ENCODE results near the gene RREB1. TPM values are rescaled to one million over a fixed set of nuclear protein-coding genes. Genes with fewer than 3 reads are reported as not detected.
A peak's percentile ranks its signal among the peaks of the same experiment; 100 is the strongest.

Gene RREB1
- total RNA-seq, 5 donors from 2014 or later (not counting 1 experiment from before 2014, with no cell fraction given), result 38.1 to 50.1 (median 39.6) TPM

DNA sequence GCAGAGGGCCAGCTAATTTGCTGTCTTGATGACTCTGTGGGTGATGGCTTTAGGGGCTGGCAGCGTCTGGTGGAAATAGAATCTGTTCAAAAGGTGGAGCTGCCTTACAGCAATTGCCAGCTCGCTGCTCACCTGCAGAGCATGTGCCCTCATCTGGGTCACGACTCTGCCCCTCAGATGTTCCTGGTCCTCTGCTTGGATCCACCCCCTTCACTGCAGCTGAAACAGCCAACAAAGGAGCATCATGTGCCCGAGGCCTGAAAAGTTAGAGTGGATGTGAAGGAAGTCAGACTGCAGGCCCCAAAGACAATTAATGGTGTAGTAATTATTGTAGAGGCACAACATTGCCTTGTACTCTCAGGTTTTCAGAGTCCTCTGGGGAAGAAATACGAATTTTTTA is 19.9 kb downstream of the RREB1 start:
- H3K9me3 Mint-ChIP-seq, result no peaks in the 10 kb centered on the region
- Histone ChIP-seq H3K27ac (ENCODE audit: low read length) (no peak overlapping the region), H3K9me3 (no peaks in the 10 kb centered on the region), H3K36me3 (ENCODE audit: control insufficient read depth in 2 of 2, extremely low read depth in 1 of 2, insufficient read depth in 1 of 2, low read length in 1 of 2) (no peaks in the 10 kb centered on the region), H3K27me3 (replicated peaks in 1 of 2; ENCODE audit: control insufficient read depth in 2 of 2, extremely low read depth in 1 of 2, insufficient read depth in 2 of 2, low read length in 1 of 2) (no peaks in the 10 kb centered on the region), H3K4me1 (ENCODE audit: control insufficient read depth in 1 of 2, extremely low read depth in 1 of 2, insufficient read depth in 2 of 2, low read length in 2 of 2) (peaks cover 31 to 40% of the 10 kb centered on the region in 2 experiments), H3K4me3 (ENCODE audit: control insufficient read depth in 1 of 2, extremely low read depth in 1 of 2, low read length in 1 of 2) (no peak overlapping the region)
- peak overlapping the region; percentile 75 to 90 for H3K27ac Mint-ChIP-seq
- ChIA-PET POLR2A (interaction anchor here in 1 of 2 donors (0.6 to 1.0 kb wide), 2 partner anchors 11 to 19 kb away, joined by 3 to 5 read pairs; no protein-coding TSS in a partner anchor), CTCF (no interaction called here)
- H3K27me3 Mint-ChIP-seq, result no peaks in the 10 kb centered on the region
- H3K4me3 Mint-ChIP-seq, result peak overlapping the region in 1 of 3 donors; percentile 77
- DNase-seq (no peak), ATAC-seq (replicated peaks in 1 of 4) (peak in 1 of 4 experiments; percentile 26)
- H3K4me1 Mint-ChIP-seq, result peaks cover 85 to 89% (median 86%) of the 10 kb centered on the region in 3 donors
- no CpG with 5 or more reads among the region's 5 CpGs for WGBS (ENCODE audit: insufficient coverage)
- peaks cover 28% of the 10 kb centered on the region for H3K36me3 Mint-ChIP-seq

DNA sequence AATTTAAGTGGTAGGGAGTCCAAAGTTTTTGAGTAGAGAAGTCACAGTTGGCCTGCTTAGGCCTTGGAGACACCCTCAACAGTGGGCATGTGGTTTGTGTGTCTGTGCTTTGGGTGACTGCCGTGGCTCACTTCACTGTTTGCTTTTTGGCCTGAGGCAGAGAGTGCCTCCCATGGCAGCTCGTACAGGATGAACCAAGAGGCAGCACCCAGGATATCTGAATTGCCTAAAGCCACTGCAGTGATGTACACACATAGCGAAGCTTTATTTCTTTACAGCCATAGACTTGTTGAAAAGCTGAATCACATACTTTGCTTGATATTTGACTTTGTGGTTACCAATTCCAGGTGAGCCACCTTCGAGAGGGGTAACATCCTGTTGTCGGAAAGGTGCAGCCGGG is 21.6 kb downstream of the RREB1 start:
- Mint-ChIP-seq H3K27me3 (no peaks in the 10 kb centered on the region), H3K9me3 (no peaks in the 10 kb centered on the region), H3K4me1 (peaks cover 85 to 88% (median 87%) of the 10 kb centered on the region in 3 donors), H3K4me3 (peak overlapping the region in 1 of 3 donors; percentile 77), H3K36me3 (peaks cover 27% of the 10 kb centered on the region), H3K27ac (peak overlapping the region; percentile 88 to 90)
- ChIA-PET POLR2A (interaction anchor here in 1 of 2 donors (0.7 to 0.9 kb wide), 2 partner anchors 8 to 45 kb away, joined by 4 read pairs; no protein-coding TSS in a partner anchor), CTCF (interaction anchor here (0.6 to 1.3 kb wide), 3 partner anchors 9 to 107 kb away, joined by 3 to 4 read pairs (median 3); no protein-coding TSS in a partner anchor)
- peak; percentile 56 to 69 (median 63) for ATAC-seq (replicated peaks in 1 of 4)
- Histone ChIP-seq H3K36me3 (ENCODE audit: control insufficient read depth in 2 of 2, extremely low read depth in 1 of 2, insufficient read depth in 1 of 2, low read length in 1 of 2) (no peaks in the 10 kb centered on the region), H3K4me3 (ENCODE audit: control insufficient read depth in 1 of 2, extremely low read depth in 1 of 2, low read length in 1 of 2) (no peak overlapping the region), H3K9me3 (no peaks in the 10 kb centered on the region), H3K4me1 (ENCODE audit: control insufficient read depth in 1 of 2, extremely low read depth in 1 of 2, insufficient read depth in 2 of 2, low read length in 2 of 2) (peaks cover 36 to 50% of the 10 kb centered on the region in 2 experiments), H3K27me3 (replicated peaks in 1 of 2; ENCODE audit: control insufficient read depth in 2 of 2, extremely low read depth in 1 of 2, insufficient read depth in 2 of 2, low read length in 1 of 2) (no peaks in the 10 kb centered on the region), H3K27ac (ENCODE audit: low read length) (no peak overlapping the region)
- 64% methylated on average over 4 of the region's 6 CpGs for WGBS (ENCODE audit: insufficient coverage)
- no peak for DNase-seq

- ChIA-PET POLR2A (interaction anchor here in 1 of 2 donors (0.7 kb wide), 1 partner anchor 45 kb away, joined by 4 read pairs; no protein-coding TSS in a partner anchor), CTCF (interaction anchor here (0.6 to 1.3 kb wide), 2 partner anchors 8 to 121 kb away, joined by 4 to 12 read pairs; no protein-coding TSS in a partner anchor)
- Histone ChIP-seq H3K36me3 (ENCODE audit: control insufficient read depth in 2 of 2, extremely low read depth in 1 of 2, insufficient read depth in 1 of 2, low read length in 1 of 2) (no peaks in the 10 kb centered on the region), H3K4me1 (ENCODE audit: control insufficient read depth in 1 of 2, extremely low read depth in 1 of 2, insufficient read depth in 2 of 2, low read length in 2 of 2) (peaks cover 36 to 52% of the 10 kb centered on the region in 2 experiments), H3K9me3 (no peaks in the 10 kb centered on the region), H3K27me3 (replicated peaks in 1 of 2; ENCODE audit: control insufficient read depth in 2 of 2, extremely low read depth in 1 of 2, insufficient read depth in 2 of 2, low read length in 1 of 2) (no peaks in the 10 kb centered on the region), H3K4me3 (ENCODE audit: control insufficient read depth in 1 of 2, extremely low read depth in 1 of 2, low read length in 1 of 2) (no peak overlapping the region), H3K27ac (ENCODE audit: low read length) (peak overlapping the region; percentile 14)
- no peaks in the 10 kb centered on the region for H3K27me3 Mint-ChIP-seq
- H3K4me1 Mint-ChIP-seq, result peaks cover 79 to 86% (median 85%) of the 10 kb centered on the region in 3 donors
- H3K9me3 Mint-ChIP-seq, result no peaks in the 10 kb centered on the region
- H3K27ac Mint-ChIP-seq, result peak overlapping the region; percentile 88 to 90
- peak in 3 of 4 experiments; percentile 8 to 26 (median 23) for ATAC-seq (replicated peaks in 1 of 4)
- H3K36me3 Mint-ChIP-seq, result peaks cover 27% of the 10 kb centered on the region
- peak overlapping the region in 1 of 3 donors; percentile 77 for H3K4me3 Mint-ChIP-seq
- DNase-seq, result peak in 2 of 35 experiments; percentile 18 to 20
- WGBS (ENCODE audit: insufficient coverage), result 95% methylated on average over 4 of the region's 9 CpGs
Observed at GRCh38 chr6:7129784-7130569, 22.2 kb downstream of the RREB1 start.

GRCh38 chr6:7131390-7131789 is 23.6 kb downstream of the RREB1 start:
- 100% methylated on average over 1 of the region's 3 CpGs for WGBS (ENCODE audit: insufficient coverage)

GRCh38 chr6:7132398-7133035 is 24.8 kb downstream of the RREB1 start:
- Mint-ChIP-seq H3K27ac (peak overlapping the region in 1 of 2 donors; percentile 40), H3K36me3 (peaks cover 19% of the 10 kb centered on the region), H3K4me3 (peak overlapping the region in 1 of 3 donors; percentile 19), H3K27me3 (no peaks in the 10 kb centered on the region), H3K4me1 (peaks cover 72 to 88% (median 83%) of the 10 kb centered on the region in 3 donors), H3K9me3 (no peaks in the 10 kb centered on the region)
- ChIA-PET POLR2A (no interaction called here), CTCF (interaction anchor here (0.6 to 0.7 kb wide), 3 partner anchors 14 to 168 kb away, joined by 3 to 5 read pairs (median 3); no protein-coding TSS in a partner anchor)
- H3K4me1 ChIP-seq (ENCODE audit: control insufficient read depth in 1 of 2, extremely low read depth in 1 of 2, insufficient read depth in 2 of 2, low read length in 2 of 2), result peaks cover 51 to 70% of the 10 kb centered on the region in 2 experiments
- no peak overlapping the region for H3K27ac ChIP-seq (ENCODE audit: low read length)
- no peaks in the 10 kb centered on the region for H3K27me3 ChIP-seq (replicated peaks in 1 of 2; ENCODE audit: control insufficient read depth in 2 of 2, extremely low read depth in 1 of 2, insufficient read depth in 2 of 2, low read length in 1 of 2)
- H3K4me3 ChIP-seq (ENCODE audit: control insufficient read depth in 1 of 2, extremely low read depth in 1 of 2, low read length in 1 of 2), result no peak overlapping the region
- ATAC-seq (replicated peaks in 1 of 4) (no peak), DNase-seq (no peak)
- 100% methylated on average over 3 of the region's 8 CpGs for WGBS (ENCODE audit: insufficient coverage)
- no peaks in the 10 kb centered on the region for H3K9me3 ChIP-seq
- H3K36me3 ChIP-seq (ENCODE audit: control insufficient read depth in 2 of 2, extremely low read depth in 1 of 2, insufficient read depth in 1 of 2, low read length in 1 of 2), result no peaks in the 10 kb centered on the region

More at GRCh38 chr6:7131390-7131789, 23.6 kb downstream of the RREB1 start:
- H3K4me1 Mint-ChIP-seq, result peaks cover 73 to 88% (median 84%) of the 10 kb centered on the region in 3 donors
- H3K27me3 Mint-ChIP-seq, result no peaks in the 10 kb centered on the region
- H3K27ac ChIP-seq (ENCODE audit: low read length), result no peak overlapping the region
- H3K9me3 Mint-ChIP-seq, result no peaks in the 10 kb centered on the region
- no peaks in the 10 kb centered on the region for H3K27me3 ChIP-seq (replicated peaks in 1 of 2; ENCODE audit: control insufficient read depth in 2 of 2, extremely low read depth in 1 of 2, insufficient read depth in 2 of 2, low read length in 1 of 2)
- H3K4me3 Mint-ChIP-seq, result no peak overlapping the region
- ChIA-PET POLR2A (interaction anchor here (0.7 to 0.8 kb wide), 3 partner anchors 10 to 36 kb away, joined by 3 to 15 read pairs (median 4); no protein-coding TSS in a partner anchor), CTCF (interaction anchor here (0.6 kb wide), 2 partner anchors 15 to 112 kb away, joined by 3 to 4 read pairs; no protein-coding TSS in a partner anchor)
- peaks cover 42 to 61% of the 10 kb centered on the region in 2 experiments for H3K4me1 ChIP-seq (ENCODE audit: control insufficient read depth in 1 of 2, extremely low read depth in 1 of 2, insufficient read depth in 2 of 2, low read length in 2 of 2)
- H3K27ac Mint-ChIP-seq, result peak overlapping the region in 1 of 2 donors; percentile 25
- H3K36me3 Mint-ChIP-seq, result peaks cover 21% of the 10 kb centered on the region
- no peaks in the 10 kb centered on the region for H3K36me3 ChIP-seq (ENCODE audit: control insufficient read depth in 2 of 2, extremely low read depth in 1 of 2, insufficient read depth in 1 of 2, low read length in 1 of 2)
- ATAC-seq (replicated peaks in 1 of 4), result no peak
- H3K9me3 ChIP-seq, result no peaks in the 10 kb centered on the region
- DNase-seq, result no peak
- no peak overlapping the region for H3K4me3 ChIP-seq (ENCODE audit: control insufficient read depth in 1 of 2, extremely low read depth in 1 of 2, low read length in 1 of 2)

Data from T-cell (primary cell).